H9 (cell line): Measurements from ENCODE around the gene ZCCHC7. TPM values are rescaled to one million over a fixed set of nuclear protein-coding genes. Genes with fewer than 3 reads are reported as not detected.

Experiments used
- DNase-seq: peaks from one replicate; pipeline ENCODE4 v3.0.0-alpha.2; 2017
- H2AFZ ChIP-seq: one replicate; pipeline ENCODE4 v1.6.1; 2013; ENCODE audit warnings: mild to moderate bottlenecking, low read length, control low read depth, moderate library complexity
- H2AK5ac ChIP-seq: 2 replicates; pipeline ENCODE4 v1.6.1; 2013; ENCODE audit warnings: low read length, control low read depth, mixed read lengths; ENCODE audit not compliant: insufficient read length
- H2BK120ac ChIP-seq: one replicate; pipeline ENCODE4 v1.6.1; 2013; ENCODE audit warnings: low read depth, mild to moderate bottlenecking, low read length, control low read depth, inconsistent platforms; ENCODE audit not compliant: poor library complexity, severe bottlenecking
- H2BK12ac ChIP-seq: 2 replicates; pipeline ENCODE4 v1.6.1; 2013; ENCODE audit warnings: low read length, control low read depth, mixed read lengths, low read depth; ENCODE audit not compliant: insufficient read length
- H2BK15ac ChIP-seq: 2 replicates; pipeline ENCODE4 v1.6.1; 2013; ENCODE audit warnings: low read depth, low read length, control low read depth
- H2BK20ac ChIP-seq: one replicate; pipeline ENCODE4 v1.6.1; 2013; ENCODE audit warnings: low read depth, mild to moderate bottlenecking, low read length, control low read depth, inconsistent platforms; ENCODE audit not compliant: poor library complexity, severe bottlenecking
- H2BK5ac ChIP-seq: 2 replicates; pipeline ENCODE4 v1.6.1; 2013; ENCODE audit warnings: low read length, control low read depth, mixed read lengths; ENCODE audit not compliant: insufficient read length
- H3K14ac ChIP-seq: 2 replicates; pipeline ENCODE4 v1.6.1; 2013; ENCODE audit warnings: low read length, control low read depth; ENCODE audit not compliant: insufficient read depth
- H3K18ac ChIP-seq: 2 replicates; pipeline ENCODE4 v1.6.1; 2013; ENCODE audit warnings: low read depth, mild to moderate bottlenecking, mixed read lengths, low read length, control low read depth; ENCODE audit not compliant: insufficient read length
- H3K23ac ChIP-seq: 2 replicates; pipeline ENCODE4 v1.6.1; 2013; ENCODE audit warnings: low read length, control low read depth, mixed read lengths, low read depth; ENCODE audit not compliant: insufficient read length
- H3K23me2 ChIP-seq: 2 replicates; pipeline ENCODE4 v1.6.1; 2013; ENCODE audit warnings: low read depth, mild to moderate bottlenecking, mixed read lengths, low read length, control low read depth; ENCODE audit not compliant: insufficient read length, poor library complexity, severe bottlenecking
- H3K27ac ChIP-seq: 2 replicates; pipeline ENCODE4 v1.5.1; 2013; ENCODE audit warnings: low read length, control low read depth, mixed read lengths, low read depth; ENCODE audit not compliant: insufficient read length
- H3K27me3 ChIP-seq: 2 replicates; pipeline ENCODE4 v1.6.1; 2013; ENCODE audit warnings: low read length, control low read depth, inconsistent platforms; ENCODE audit not compliant: insufficient read depth
- H3K4ac ChIP-seq: 2 replicates; pipeline ENCODE4 v1.6.1; 2013; ENCODE audit warnings: low read depth, mild to moderate bottlenecking, control low read depth, inconsistent platforms, low read length, moderate library complexity
- H3K4me1 ChIP-seq: 2 replicates; pipeline ENCODE4 v1.6.1; 2013; ENCODE audit warnings: low read length, control low read depth, inconsistent platforms; ENCODE audit not compliant: insufficient read depth
- H3K4me2 ChIP-seq: 2 replicates; pipeline ENCODE4 v1.6.1; 2013; ENCODE audit warnings: low read length, control low read depth, mixed read lengths; ENCODE audit not compliant: insufficient read length, insufficient read depth
- H3K56ac ChIP-seq: 2 replicates; pipeline ENCODE4 v1.6.1; 2013; ENCODE audit warnings: low read depth, mild to moderate bottlenecking, mixed read lengths, low read length, control low read depth; ENCODE audit not compliant: insufficient read length
- H3K79me1 ChIP-seq: 2 replicates; pipeline ENCODE4 v1.6.1; 2013; ENCODE audit warnings: low read depth, mild to moderate bottlenecking, moderate library complexity, low read length, control low read depth, inconsistent platforms; ENCODE audit not compliant: insufficient read depth, poor library complexity, severe bottlenecking
- H3K79me2 ChIP-seq: 2 replicates; pipeline ENCODE4 v1.6.1; 2013; ENCODE audit warnings: low read length, control low read depth, inconsistent platforms; ENCODE audit not compliant: insufficient read depth
- H3K9ac ChIP-seq: 2 replicates; pipeline ENCODE4 v1.6.1; 2013; ENCODE audit warnings: low read length, control low read depth, mixed read lengths; ENCODE audit not compliant: insufficient read length; ENCODE audit errors: extremely low read depth
- H3K9me3 ChIP-seq: one replicate; pipeline ENCODE4 v1.6.1; 2013; ENCODE audit warnings: low read depth, low read length, inconsistent platforms; ENCODE audit not compliant: control insufficient read depth
- H3T11ph ChIP-seq: one replicate; pipeline ENCODE4 v1.6.1; 2013; ENCODE audit warnings: mild to moderate bottlenecking, low read length, control low read depth, inconsistent platforms
- H4K20me1 ChIP-seq: one replicate; pipeline ENCODE4 v1.6.1; 2013; ENCODE audit not compliant: control insufficient read depth, insufficient read length, insufficient read depth
- H4K5ac ChIP-seq: 2 replicates; pipeline ENCODE4 v1.6.1; 2013; ENCODE audit warnings: low read depth, mild to moderate bottlenecking, mixed read lengths, low read length, control low read depth; ENCODE audit not compliant: insufficient read length
- H4K8ac ChIP-seq: replicated peaks from 2 replicates; pipeline ENCODE4 v1.6.1; 2013; ENCODE audit warnings: low read length, control low read depth, mixed read lengths, low read depth; ENCODE audit not compliant: insufficient read length
- H4K91ac ChIP-seq: 2 replicates; pipeline ENCODE4 v1.6.1; 2013; ENCODE audit warnings: low read depth, mild to moderate bottlenecking, moderate library complexity, mixed read lengths, low read length, control low read depth; ENCODE audit not compliant: insufficient read length
- H3K27ac Mint-ChIP-seq, 3 experiments: 2 replicates in 2 of 3; 3 replicates in 1 of 3; pipeline ENCODE4 v1.8.0; 2020 to 2021; ENCODE audit warnings: mixed read lengths in 3 of 3, mild to moderate bottlenecking in 1 of 3, moderate library complexity in 1 of 3
- H3K27me3 Mint-ChIP-seq: 2 replicates; pipeline ENCODE4 v1.8.0; 2021; ENCODE audit warnings: low read depth, mild to moderate bottlenecking, moderate library complexity, mixed read lengths
- H3K36me3 Mint-ChIP-seq, 3 experiments: 2 replicates in 2 of 3; 3 replicates in 1 of 3; pipeline ENCODE4 v1.8.0; 2020 to 2021; ENCODE audit warnings: low read depth in 3 of 3, mixed read lengths in 3 of 3; ENCODE audit not compliant: insufficient read depth in 1 of 3
- H3K4me1 Mint-ChIP-seq, 2 experiments: 2 replicates each; pipeline ENCODE4 v1.8.0; 2020; ENCODE audit warnings: mixed read lengths in 2 of 2
- H3K4me3 Mint-ChIP-seq, 2 experiments: 2 replicates in 1 of 2; 3 replicates in 1 of 2; pipeline ENCODE4 v1.8.0; 2020 to 2021; ENCODE audit warnings: mild to moderate bottlenecking in 2 of 2, mixed read lengths in 2 of 2, moderate library complexity in 1 of 2
- H3K9me3 Mint-ChIP-seq, 2 experiments: 2 replicates in 1 of 2; 3 replicates in 1 of 2; pipeline ENCODE4 v1.8.0; 2020; ENCODE audit warnings: mild to moderate bottlenecking in 2 of 2, mixed read lengths in 2 of 2, moderate library complexity in 1 of 2
- WGBS: extraction: QIAGEN DNeasy Blood & Tissue Kit; methylation state at CpG from one replicate; pipeline ENCODE4 v1.1.7; 2013; ENCODE audit warnings: missing lambda C conversion rate, low lambda C conversion rate, mixed read lengths; ENCODE audit not compliant: insufficient read length; ENCODE audit errors: extremely low coverage; 5-methylcytosine and 5-hydroxymethylcytosine counted together
- total RNA-seq: library from RNA; stranded (reverse); gene quantifications from 2 replicates; pipeline ENCODE4 v1.2.1, GENCODE V29; 2021
- TF ChIP-seq, protein P1 (sequence below): fragments of 200-600 bp; sonication (generic); conservative IDR thresholded peaks from 3 replicates; pipeline ENCODE4 v1.8.0; 2021; ENCODE audit warnings: antibody characterized with exemption, mild to moderate bottlenecking

The ZCCHC7 gene
- total RNA-seq, 1 experiment from 2014 or later: 20.3 TPM

DNA sequence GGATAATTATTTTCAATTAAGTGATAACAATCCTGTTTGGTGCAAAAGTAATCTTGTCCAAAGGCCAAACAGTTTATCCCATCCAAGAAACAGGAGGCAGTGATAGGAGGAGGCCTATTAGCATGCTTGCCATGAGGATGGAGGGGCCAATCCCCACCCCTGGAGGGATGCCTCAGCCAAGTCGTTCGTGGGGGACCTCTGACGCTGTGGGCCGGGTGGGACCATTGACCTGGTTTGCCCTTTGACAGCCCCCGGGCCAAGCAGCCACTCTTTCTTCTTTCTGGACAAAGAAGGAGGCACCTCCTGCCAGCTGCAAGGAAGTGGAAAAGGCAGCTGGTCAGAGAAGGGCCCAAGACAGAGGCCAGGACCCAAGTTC, 262.6 kb downstream of the ZCCHC7 start:
- Histone ChIP-seq H3K23ac (no peak overlapping the region), H4K20me1 (no peaks in the 10 kb centered on the region), H3K27ac (no peak overlapping the region), H2BK12ac (no peak overlapping the region), H4K8ac (no peak overlapping the region), H3K56ac (no peak overlapping the region), H3K79me2 (no peaks in the 10 kb centered on the region), H2BK120ac (no peak overlapping the region), H3K4ac (no peak overlapping the region), H3K4me2 (no peak overlapping the region), H3K23me2 (no peaks in the 10 kb centered on the region), H3T11ph (no peak overlapping the region), H2BK5ac (no peak overlapping the region), H3K18ac (no peak overlapping the region), H3K27me3 (no peaks in the 10 kb centered on the region), H2AK5ac (no peak overlapping the region), H2BK20ac (no peak overlapping the region), H4K5ac (no peak overlapping the region), H2AFZ (no peak overlapping the region), H4K91ac (no peak overlapping the region), H3K4me1 (no peaks in the 10 kb centered on the region; the same call in 1 of the 2 replicates), H3K9ac (no peak overlapping the region), H3K79me1 (no peaks in the 10 kb centered on the region), H2BK15ac (no peak overlapping the region), H3K9me3 (no peaks in the 10 kb centered on the region), H3K14ac (no peak overlapping the region)
- no peak overlapping the region for H3K27ac Mint-ChIP-seq
- no CpG with 5 or more reads among the region's 5 CpGs for WGBS
- H3K36me3 Mint-ChIP-seq: 0 out of 7 replicates have a peak, but pooled peaks cover 0 to 3% (median 0%) of the 10 kb centered on the region in 3 experiments
- TF ChIP-seq, protein P1, sequence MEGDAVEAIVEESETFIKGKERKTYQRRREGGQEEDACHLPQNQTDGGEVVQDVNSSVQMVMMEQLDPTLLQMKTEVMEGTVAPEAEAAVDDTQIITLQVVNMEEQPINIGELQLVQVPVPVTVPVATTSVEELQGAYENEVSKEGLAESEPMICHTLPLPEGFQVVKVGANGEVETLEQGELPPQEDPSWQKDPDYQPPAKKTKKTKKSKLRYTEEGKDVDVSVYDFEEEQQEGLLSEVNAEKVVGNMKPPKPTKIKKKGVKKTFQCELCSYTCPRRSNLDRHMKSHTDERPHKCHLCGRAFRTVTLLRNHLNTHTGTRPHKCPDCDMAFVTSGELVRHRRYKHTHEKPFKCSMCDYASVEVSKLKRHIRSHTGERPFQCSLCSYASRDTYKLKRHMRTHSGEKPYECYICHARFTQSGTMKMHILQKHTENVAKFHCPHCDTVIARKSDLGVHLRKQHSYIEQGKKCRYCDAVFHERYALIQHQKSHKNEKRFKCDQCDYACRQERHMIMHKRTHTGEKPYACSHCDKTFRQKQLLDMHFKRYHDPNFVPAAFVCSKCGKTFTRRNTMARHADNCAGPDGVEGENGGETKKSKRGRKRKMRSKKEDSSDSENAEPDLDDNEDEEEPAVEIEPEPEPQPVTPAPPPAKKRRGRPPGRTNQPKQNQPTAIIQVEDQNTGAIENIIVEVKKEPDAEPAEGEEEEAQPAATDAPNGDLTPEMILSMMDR: no peak
- H3K27me3 Mint-ChIP-seq: no peaks in the 10 kb centered on the region
- DNase-seq: no peak
- peaks cover 3% of the 10 kb centered on the region in 2 experiments; a peak in 1 of 4 replicates for H3K4me1 Mint-ChIP-seq
- H3K4me3 Mint-ChIP-seq: no peak overlapping the region
- H3K9me3 Mint-ChIP-seq: no peaks in the 10 kb centered on the region
